ENCODE measurements around the gene OXCT1.
"Not testable (repeated sequence)": the region's sequence is repeated elsewhere in the genome, so short reads cannot be mapped to it uniquely, and the experiment has no call there.

OXCT1 gene

DNA sequence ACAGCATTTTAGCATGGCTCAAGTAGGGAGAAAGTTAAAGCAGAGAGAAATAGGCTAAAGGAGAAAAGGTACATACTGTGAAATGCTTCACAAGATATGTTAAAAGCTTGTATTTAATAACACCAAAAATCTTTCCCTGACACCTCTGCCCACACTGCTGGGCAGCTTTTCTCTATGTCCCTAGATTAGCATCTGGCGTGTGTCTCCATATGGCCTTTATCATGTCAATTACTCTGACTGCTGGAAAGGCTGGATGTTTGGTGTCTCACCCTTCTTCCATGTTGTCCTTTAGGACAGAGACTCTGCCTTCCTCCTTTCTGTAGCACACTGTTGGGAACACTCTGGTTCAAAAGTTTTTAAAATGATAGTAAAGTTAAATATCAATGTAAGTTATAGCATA lies 122.5 kb downstream of the OXCT1 start:
- H3K9me3 Mint-ChIP-seq = peaks cover 6 to 10% of the 10 kb centered on the region in 2 donors
- no peak overlapping the region for H3K27ac Mint-ChIP-seq
- H3K27me3 Mint-ChIP-seq = no peaks in the 10 kb centered on the region
- DNase-seq (no peak), ATAC-seq (no peak)
- no peak overlapping the region for H3K4me3 Mint-ChIP-seq
- H3K4me1 Mint-ChIP-seq = peaks cover 15% of the 10 kb centered on the region

DNA sequence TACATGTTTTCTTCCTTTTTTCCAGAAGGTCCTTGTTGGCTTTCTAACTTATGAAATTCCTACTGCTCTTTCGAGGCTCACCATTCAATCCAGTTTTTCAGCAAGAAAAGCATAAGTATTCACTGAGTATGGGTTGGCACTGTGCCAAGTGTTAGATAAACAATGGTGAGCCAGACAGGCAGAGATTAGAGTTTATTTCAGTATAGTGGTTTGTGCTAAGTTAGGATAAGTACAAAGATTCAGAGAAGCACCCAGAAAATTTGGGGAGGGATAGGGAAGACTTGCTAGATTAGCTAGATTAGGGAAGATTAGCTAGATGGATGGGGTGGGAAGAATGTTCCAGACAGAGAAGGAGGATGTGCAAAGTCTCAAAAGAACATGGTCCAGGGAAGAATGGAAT lies 122.9 kb downstream of the OXCT1 start:
- Mint-ChIP-seq H3K4me1 (peaks cover 15% of the 10 kb centered on the region), H3K4me3 (no peak overlapping the region), H3K27ac (no peak overlapping the region), H3K27me3 (no peaks in the 10 kb centered on the region), H3K9me3 (peaks cover 6 to 10% of the 10 kb centered on the region in 2 donors)
- DNase-seq (no peak), ATAC-seq (no peak)

DNA sequence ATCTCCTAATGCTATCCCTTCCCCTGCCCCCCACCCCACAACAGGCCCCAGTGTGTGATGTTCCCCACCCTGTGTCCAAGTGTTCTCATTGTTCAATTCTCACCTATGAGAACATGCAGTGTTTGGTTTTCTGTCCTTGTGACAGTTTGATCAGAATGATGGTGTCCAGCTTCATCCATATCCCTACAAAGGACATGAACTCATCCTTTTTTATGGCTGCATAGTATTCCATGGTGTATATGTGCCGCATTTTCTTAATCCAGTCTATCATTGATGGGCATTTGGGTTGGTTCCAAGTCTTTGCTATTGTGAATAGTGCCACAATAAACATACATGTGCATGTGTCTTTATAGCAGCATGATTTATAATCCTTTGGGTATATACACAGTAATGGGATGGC lies 127.6 kb downstream of the OXCT1 start:
- not testable (repeated sequence) for H3K4me3 Mint-ChIP-seq, H3K27me3 Mint-ChIP-seq, ATAC-seq, H3K27ac Mint-ChIP-seq, H3K4me1 Mint-ChIP-seq, DNase-seq
- H3K9me3 Mint-ChIP-seq = peaks cover 9 to 10% of the 10 kb centered on the region in 2 donors

DNA sequence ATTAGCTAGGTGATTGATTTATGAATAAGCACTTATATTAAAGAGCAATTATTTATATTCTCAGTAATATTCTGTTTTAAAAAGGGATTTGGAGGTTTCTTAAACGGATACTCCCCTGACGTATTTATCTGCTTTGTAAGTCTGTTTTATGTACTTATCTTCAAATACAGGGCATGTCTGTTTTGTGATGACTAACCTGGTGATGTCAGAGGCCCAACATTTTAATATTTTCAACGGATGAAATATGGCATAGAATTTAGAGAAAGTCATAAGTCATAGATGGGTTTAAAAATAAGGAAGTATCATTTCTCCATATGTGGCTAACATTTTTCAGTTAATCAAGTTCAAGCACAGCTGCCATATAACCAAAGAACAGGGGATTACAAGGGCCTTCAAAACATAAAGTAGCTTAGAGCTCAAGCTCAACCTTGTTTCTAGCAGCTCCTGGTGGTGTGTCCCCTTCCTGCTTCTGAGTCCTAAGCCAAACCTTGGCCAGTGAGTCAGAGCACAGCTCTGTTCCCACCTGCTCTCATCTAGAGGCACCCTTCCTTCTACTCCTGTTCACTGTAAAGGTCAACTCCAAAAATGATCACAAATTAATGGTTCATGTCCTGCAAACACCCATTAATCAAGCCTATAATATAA lies 131.4 kb downstream of the OXCT1 start:
- H3K9me3 Mint-ChIP-seq = peaks cover 0 to 3% of the 10 kb centered on the region in 2 donors
- no peak overlapping the region for H3K4me3 Mint-ChIP-seq
- DNase-seq (no peak), ATAC-seq (no peak)
- H3K27me3 Mint-ChIP-seq = no peaks in the 10 kb centered on the region
- H3K27ac Mint-ChIP-seq = peak overlapping the region in 1 of 2 donors; percentile 75
- H3K4me1 Mint-ChIP-seq = peaks cover 5% of the 10 kb centered on the region

DNA sequence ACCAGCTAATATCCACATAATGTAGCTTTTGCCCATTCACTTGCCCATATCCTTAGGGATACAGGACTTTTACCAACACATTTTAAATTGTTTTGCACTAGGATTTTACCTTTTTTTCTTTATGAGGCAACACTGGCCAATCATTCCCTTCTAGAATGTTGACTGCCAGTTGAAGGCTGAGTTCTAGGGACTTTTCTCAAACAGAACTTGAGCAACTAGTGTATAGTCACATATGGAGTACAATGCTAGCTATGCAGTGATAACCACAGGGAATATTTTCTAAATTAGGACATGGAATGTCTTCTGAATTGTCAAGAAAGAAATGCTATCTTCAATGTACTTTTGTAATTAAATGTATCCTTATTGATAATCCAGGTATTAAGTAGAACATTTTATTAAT lies 133.6 kb downstream of the OXCT1 start:
- ATAC-seq (no peak), DNase-seq (no peak)
- H3K27me3 Mint-ChIP-seq = no peaks in the 10 kb centered on the region

DNA sequence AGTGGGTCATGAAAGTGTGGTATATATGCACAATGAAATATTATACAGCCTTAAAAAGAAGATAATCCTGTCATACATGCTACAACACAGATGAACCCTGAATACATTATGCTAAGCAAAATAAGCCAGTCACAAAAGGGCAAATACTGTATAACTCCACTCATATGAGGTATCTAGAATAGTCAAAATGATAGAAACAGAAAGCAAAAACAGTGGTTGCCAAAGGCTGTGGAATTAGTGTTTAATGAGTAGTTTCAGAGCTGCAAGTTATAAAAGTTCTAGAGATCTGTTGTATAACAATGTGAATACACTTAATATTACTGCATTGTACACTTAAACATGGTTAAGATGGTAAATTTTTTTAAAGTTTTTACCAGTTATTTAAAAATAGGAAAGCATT lies 135.0 kb downstream of the OXCT1 start:
- ATAC-seq (peak; percentile 73), DNase-seq (no peak)
- H3K4me3 Mint-ChIP-seq = no peak overlapping the region
- H3K4me1 Mint-ChIP-seq = peaks cover 5% of the 10 kb centered on the region
- H3K9me3 Mint-ChIP-seq = peaks cover 0 to 3% of the 10 kb centered on the region in 2 donors
- no peak overlapping the region for H3K27ac Mint-ChIP-seq
- H3K27me3 Mint-ChIP-seq = no peaks in the 10 kb centered on the region

More for the DNA sequence above, 133.6 kb downstream of the OXCT1 start:
- H3K4me3 Mint-ChIP-seq = no peak overlapping the region
- no peak overlapping the region for H3K27ac Mint-ChIP-seq
- peaks cover 0 to 3% of the 10 kb centered on the region in 2 donors for H3K9me3 Mint-ChIP-seq
- H3K4me1 Mint-ChIP-seq = peaks cover 5% of the 10 kb centered on the region

DNA sequence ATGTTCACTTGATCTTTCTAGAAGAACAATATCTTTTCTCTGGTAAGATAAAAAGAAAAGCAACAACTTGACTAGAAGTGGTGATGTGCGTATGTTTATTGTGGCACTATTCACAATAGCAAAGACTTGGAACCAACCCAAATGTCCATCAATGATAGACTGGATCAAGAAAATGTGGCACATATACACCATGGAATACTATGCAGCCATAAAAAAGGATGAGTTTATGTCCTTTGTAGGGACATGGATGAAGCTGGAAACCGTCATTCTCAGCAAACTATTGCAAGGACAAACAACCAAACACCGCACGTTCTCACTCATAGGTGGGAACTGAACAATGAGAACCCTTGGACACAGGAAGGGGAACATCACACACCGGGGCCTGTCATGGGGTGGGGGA lies 140.8 kb downstream of the OXCT1 start:
- not testable (repeated sequence) for H3K9me3 Mint-ChIP-seq, H3K4me3 Mint-ChIP-seq, H3K4me1 Mint-ChIP-seq, DNase-seq, H3K27ac Mint-ChIP-seq, H3K27me3 Mint-ChIP-seq, ATAC-seq

DNA sequence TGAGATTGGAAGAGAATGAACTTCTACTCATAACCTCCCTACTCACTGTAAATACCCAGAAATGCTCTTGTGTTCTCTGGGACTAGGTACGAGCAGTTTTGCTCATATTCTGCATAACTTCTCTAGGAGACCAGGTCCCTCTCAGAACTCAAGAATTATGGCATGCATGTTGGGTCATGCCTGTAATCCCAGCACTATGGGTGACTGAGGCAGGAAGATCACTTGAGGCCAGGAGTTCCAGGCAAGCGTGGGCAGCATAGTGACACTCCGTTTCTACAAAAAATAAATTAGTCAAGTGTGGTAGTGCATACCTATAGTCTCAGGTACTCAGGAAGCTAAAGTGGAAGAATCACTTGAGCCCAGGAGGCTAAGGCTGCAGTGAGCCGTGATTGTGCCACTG lies 141.9 kb downstream of the OXCT1 start:
- H3K27ac Mint-ChIP-seq = peak overlapping the region in 1 of 2 donors; percentile 89
- ATAC-seq (no peak), DNase-seq (no peak)
- no peaks in the 10 kb centered on the region for H3K4me1 Mint-ChIP-seq
- H3K4me3 Mint-ChIP-seq = no peak overlapping the region
- H3K27me3 Mint-ChIP-seq = no peaks in the 10 kb centered on the region
- no peaks in the 10 kb centered on the region for H3K9me3 Mint-ChIP-seq

DNA sequence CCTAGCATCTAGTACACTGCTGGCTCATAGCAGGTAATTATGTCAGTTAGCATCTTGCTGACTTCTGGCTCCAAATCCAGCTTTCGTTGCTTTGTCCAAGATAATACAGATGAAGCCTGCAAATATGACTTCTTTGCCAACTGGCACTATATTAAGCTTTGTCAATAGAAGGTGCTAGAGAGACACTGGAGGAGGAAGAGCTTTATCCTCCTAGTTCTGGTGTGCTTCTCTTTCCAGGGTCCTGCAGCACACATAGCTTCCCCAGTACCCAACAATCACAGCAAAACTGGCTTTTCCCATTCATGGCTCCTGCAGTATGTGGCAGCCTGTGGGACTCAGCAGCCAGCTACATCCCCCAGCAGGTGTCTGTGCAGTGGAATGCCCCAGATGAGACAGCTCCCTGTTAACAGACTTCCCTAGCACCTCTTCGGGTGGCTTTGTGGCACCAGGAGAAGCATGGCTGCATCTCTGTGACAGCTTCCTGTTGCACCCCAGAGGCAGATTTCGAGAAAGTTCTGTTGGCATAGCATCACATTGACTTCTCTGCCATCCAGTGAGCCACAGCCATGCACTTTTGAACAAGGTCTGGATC lies 147.8 kb downstream of the OXCT1 start:
- Mint-ChIP-seq H3K27ac (no peak overlapping the region), H3K27me3 (no peaks in the 10 kb centered on the region), H3K9me3 (peaks cover 0 to under 1% of the 10 kb centered on the region in 2 donors), H3K4me3 (no peak overlapping the region), H3K4me1 (no peaks in the 10 kb centered on the region)
- DNase-seq (no peak), ATAC-seq (no peak)

DNA sequence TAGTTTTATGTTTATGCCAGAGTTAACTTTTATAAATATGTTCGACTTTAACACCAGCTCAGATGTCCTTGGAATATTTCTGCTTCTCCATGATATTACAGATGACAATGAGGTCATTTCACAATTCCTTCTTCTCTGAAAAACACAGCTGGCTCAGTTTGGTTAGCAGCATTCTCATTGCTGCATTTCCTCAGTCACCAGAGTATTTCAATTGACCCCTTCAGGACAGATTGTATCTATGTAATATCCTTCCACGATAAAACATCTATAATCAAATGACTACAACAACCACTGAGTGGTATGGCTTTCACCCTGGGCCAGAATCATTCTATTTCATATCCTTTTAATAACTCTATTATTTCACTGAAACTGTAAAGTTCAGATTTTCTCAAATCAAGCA lies 148.7 kb downstream of the OXCT1 start:
- H3K4me3 Mint-ChIP-seq = no peak overlapping the region
- no peak overlapping the region for H3K27ac Mint-ChIP-seq
- H3K4me1 Mint-ChIP-seq = no peaks in the 10 kb centered on the region
- DNase-seq (no peak), ATAC-seq (no peak)
- H3K9me3 Mint-ChIP-seq = peaks cover 6 to 10% of the 10 kb centered on the region in 2 donors
- H3K27me3 Mint-ChIP-seq = no peaks in the 10 kb centered on the region

DNA sequence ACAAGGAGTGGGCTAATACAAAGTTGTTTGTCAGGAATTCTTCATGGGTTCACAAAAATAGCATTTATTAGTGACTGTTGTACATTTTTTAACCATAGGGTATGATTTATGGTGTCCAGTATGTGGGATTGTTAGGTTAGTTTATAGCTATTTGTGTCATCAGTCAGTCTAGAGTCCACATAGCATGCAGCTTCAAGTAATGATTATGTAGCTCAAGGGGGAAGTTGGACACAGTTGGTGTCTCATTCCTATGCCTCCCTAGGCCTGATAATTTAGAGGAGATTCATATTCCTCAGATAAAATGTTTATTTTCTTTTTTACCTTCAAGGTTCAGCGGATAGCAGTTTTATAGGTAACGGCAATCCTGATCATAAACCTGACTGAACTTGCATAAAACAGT lies 153.8 kb downstream of the OXCT1 start:
- H3K4me3 Mint-ChIP-seq = no peak overlapping the region
- H3K27me3 Mint-ChIP-seq = no peaks in the 10 kb centered on the region
- ATAC-seq = no peak
- no peaks in the 10 kb centered on the region for H3K4me1 Mint-ChIP-seq
- H3K9me3 Mint-ChIP-seq = peaks cover 16 to 36% of the 10 kb centered on the region in 2 donors
- no peak overlapping the region for H3K27ac Mint-ChIP-seq
- no peak for DNase-seq

DNA sequence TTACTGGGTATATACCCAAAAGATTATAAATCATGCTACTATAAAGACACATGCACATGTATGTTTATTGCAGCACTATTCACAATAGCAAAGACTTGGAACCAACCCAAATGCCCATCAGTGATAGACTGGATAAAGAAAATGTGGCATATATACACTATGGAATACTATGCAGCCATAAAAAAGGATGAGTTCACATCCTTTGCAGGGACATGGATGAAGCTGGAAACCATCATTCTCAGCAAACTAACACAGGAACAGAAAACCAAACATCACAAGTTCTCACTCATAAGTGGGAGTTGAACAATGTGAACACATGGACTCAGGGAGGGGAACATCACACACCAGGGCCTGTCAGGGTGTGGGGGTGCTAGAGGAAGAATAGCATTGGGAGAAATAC lies 155.8 kb downstream of the OXCT1 start:
- not testable (repeated sequence) for H3K27ac Mint-ChIP-seq, DNase-seq, H3K27me3 Mint-ChIP-seq, H3K4me3 Mint-ChIP-seq, H3K4me1 Mint-ChIP-seq, ATAC-seq
- H3K9me3 Mint-ChIP-seq = peaks cover 16 to 36% of the 10 kb centered on the region in 2 donors

DNA sequence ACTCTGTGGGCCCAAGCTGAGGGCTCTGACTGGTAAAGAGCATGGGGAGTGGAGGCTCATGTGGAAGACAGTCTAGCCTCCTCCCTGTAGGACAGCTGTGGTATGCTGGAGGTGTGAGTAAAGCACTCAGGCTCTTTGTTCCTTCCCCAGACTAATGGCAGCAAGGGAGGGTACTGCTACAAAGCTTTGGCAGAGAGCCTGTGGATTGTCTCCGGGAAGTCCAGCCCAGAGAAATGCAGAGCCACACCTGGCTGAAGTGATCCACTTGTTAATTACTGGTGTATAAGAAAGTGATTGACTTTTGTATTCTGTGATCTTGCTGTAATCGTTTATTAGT lies 161.7 kb downstream of the OXCT1 start:
- peaks cover 22 to 28% of the 10 kb centered on the region in 2 donors for H3K9me3 Mint-ChIP-seq
- H3K27me3 Mint-ChIP-seq = no peaks in the 10 kb centered on the region
- no peak for DNase-seq
- ATAC-seq = no peak
- no peak overlapping the region for H3K27ac Mint-ChIP-seq
- no peaks in the 10 kb centered on the region for H3K4me1 Mint-ChIP-seq
- no peak overlapping the region for H3K4me3 Mint-ChIP-seq

DNA sequence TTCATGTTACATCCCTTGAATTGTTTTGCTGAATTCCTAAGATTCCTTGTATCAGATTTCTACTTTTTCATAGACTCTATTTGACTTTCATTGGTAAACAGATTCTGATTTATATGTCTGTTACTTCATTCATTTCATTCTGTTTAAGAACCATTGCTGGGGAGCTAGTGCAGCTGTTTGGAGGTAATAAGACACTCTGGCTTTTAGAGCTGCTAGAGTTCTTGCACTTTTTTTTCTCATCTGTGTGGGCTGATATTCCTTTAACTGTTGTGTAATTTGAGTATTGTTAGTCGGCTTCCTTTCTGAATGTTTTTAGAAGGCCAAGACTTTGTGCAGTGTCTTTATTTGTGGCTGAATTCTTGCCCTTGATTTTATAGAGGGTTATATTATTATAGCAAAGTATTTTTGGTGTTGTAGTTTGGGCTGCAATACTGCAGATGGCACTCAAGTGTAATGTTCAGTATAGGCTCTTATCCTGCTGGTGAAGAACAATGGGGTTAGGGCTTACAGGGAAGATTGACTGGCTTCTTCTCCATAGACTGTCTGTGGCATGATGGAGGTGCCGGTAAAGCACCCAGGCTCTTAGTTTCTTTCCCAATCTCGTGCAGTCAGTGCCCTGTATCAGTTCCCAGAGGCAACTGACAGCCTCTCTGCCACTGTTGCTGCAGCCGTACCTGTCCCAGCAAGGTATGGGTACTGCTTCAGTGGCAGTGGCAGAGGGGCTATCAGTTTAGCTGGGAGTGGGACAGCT lies 162.2 kb downstream of the OXCT1 start:
- Mint-ChIP-seq H3K4me1 (no peaks in the 10 kb centered on the region), H3K27me3 (no peaks in the 10 kb centered on the region), H3K4me3 (no peak overlapping the region), H3K27ac (no peak overlapping the region), H3K9me3 (peaks cover 17 to 23% of the 10 kb centered on the region in 2 donors)
- ATAC-seq = peak; percentile 56
- DNase-seq = no peak

DNA sequence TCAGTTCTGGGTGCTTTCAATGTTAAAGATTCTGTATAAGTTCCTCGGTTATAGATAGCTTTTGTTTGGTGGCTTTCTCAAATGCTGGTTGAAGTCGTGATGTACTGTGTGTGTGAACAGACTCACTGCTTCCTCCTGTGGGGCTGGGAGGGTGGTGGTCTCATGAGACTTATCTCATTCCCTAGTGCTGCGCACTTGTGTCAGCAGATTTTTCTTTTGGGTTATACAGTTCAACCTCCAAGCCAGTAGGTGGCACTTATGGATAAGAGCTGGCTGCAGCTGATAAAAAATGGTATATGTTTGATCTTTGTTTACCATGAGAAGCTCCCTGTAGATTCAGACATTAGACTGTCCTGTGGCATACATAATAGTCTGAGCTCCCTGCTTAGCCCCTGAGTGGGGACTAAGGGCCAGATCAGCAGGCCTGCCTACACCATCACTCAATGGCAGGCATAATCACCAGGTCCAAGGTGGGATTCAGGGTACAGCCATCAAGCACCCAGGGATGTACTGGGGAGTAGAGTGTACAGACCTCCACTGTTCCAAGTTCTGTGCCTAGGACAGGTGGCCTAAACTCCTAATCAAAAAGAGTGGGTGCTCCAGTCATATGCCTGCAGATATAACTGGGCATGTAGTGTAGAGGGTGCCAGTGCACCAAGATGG lies 174.2 kb downstream of the OXCT1 start:
- DNase-seq = no peak
- no peaks in the 10 kb centered on the region for H3K4me1 Mint-ChIP-seq
- H3K27me3 Mint-ChIP-seq = peaks cover 17% of the 10 kb centered on the region
- peak overlapping the region in 1 of 2 donors; percentile 23 for H3K27ac Mint-ChIP-seq
- H3K4me3 Mint-ChIP-seq = no peak overlapping the region
- peak; percentile 40 for ATAC-seq
- peaks cover 3 to 9% of the 10 kb centered on the region in 2 donors for H3K9me3 Mint-ChIP-seq

DNA sequence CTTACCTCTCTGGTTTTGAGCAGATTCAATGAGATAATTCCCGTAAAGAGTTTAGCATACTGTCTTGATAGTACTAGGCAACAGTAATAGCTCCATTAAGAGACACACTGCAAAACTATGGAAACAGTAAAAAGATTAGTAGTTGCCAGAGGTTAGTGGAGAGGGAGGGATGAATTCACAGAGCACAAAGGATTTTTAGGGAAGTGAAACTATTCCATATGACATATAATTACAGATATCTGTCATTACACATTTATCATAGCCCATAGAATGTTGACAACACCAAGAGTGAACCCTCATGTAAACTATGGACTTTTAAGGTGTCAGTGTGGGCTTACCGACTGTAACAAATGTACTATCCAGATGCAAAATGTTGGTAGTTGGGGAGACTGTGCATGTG lies 183.5 kb downstream of the OXCT1 start:
- H3K4me1 Mint-ChIP-seq = no peaks in the 10 kb centered on the region
- H3K27ac Mint-ChIP-seq = no peak overlapping the region
- ATAC-seq (no peak), DNase-seq (no peak)
- H3K9me3 Mint-ChIP-seq = no peaks in the 10 kb centered on the region
- no peak overlapping the region for H3K4me3 Mint-ChIP-seq
- H3K27me3 Mint-ChIP-seq = no peaks in the 10 kb centered on the region

Data from stimulated activated naive CD8-positive, alpha-beta T cell treated with anti-CD3 and anti-CD28 coated beads, Interleukin-15, amount 100 ng/mL, for 72 hours (primary cell).